ENCODE measurements around the gene ABHD10.

The ABHD10 gene

GRCh38 chr3:111970376-111970775 lies 8.4 kb upstream of the ABHD10 start:
- DNase-seq (ENCODE audit: low read depth) = no peak
- H3K4me3 ChIP-seq (replicated peaks; ENCODE audit: low read depth, low read length) = no peak overlapping the region
- TF ChIP-seq CTCF (IDR thresholded peaks at IDR 0.05; ENCODE audit: low read length, missing control alignments) = no peak

GRCh38 chr3:111971533-111972130 lies 7.2 kb upstream of the ABHD10 start:
- no peak for TF ChIP-seq CTCF (IDR thresholded peaks at IDR 0.05; ENCODE audit: low read length, missing control alignments)
- no peak for DNase-seq (ENCODE audit: low read depth)
- H3K4me3 ChIP-seq (replicated peaks; ENCODE audit: low read depth, low read length) = no peak overlapping the region

GRCh38 chr3:111972891-111973290 lies 5.9 kb upstream of the ABHD10 start:
- DNase-seq (ENCODE audit: low read depth) = no peak
- TF ChIP-seq CTCF (IDR thresholded peaks at IDR 0.05; ENCODE audit: low read length, missing control alignments) = no peak
- no peak overlapping the region for H3K4me3 ChIP-seq (replicated peaks; ENCODE audit: low read depth, low read length)

- no peak for TF ChIP-seq CTCF (IDR thresholded peaks at IDR 0.05; ENCODE audit: low read length, missing control alignments)
These were observed 3.7 kb upstream of the ABHD10 start for GRCh38 chr3:111975131-111975530.

GRCh38 chr3:111976254-111976653 lies 2.6 kb upstream of the ABHD10 start:
- H3K4me3 ChIP-seq (replicated peaks; ENCODE audit: low read depth, low read length) = no peak overlapping the region
- DNase-seq (ENCODE audit: low read depth) = no peak
- TF ChIP-seq CTCF (IDR thresholded peaks at IDR 0.05; ENCODE audit: low read length, missing control alignments) = no peak

More at GRCh38 chr3:111975131-111975530, 3.7 kb upstream of the ABHD10 start:
- DNase-seq (ENCODE audit: low read depth) = no peak
- H3K4me3 ChIP-seq (replicated peaks; ENCODE audit: low read depth, low read length) = no peak overlapping the region

- DNase-seq (ENCODE audit: low read depth) = no peak
- TF ChIP-seq CTCF (IDR thresholded peaks at IDR 0.05; ENCODE audit: low read length, missing control alignments) = no peak
- H3K4me3 ChIP-seq (replicated peaks; ENCODE audit: low read depth, low read length) = peak overlapping the region; percentile 77
These were observed 710 bp downstream of the ABHD10 start for GRCh38 chr3:111979434-111980038.
